ENCODE results near the gene ITPR2.

ITPR2 gene

DNA sequence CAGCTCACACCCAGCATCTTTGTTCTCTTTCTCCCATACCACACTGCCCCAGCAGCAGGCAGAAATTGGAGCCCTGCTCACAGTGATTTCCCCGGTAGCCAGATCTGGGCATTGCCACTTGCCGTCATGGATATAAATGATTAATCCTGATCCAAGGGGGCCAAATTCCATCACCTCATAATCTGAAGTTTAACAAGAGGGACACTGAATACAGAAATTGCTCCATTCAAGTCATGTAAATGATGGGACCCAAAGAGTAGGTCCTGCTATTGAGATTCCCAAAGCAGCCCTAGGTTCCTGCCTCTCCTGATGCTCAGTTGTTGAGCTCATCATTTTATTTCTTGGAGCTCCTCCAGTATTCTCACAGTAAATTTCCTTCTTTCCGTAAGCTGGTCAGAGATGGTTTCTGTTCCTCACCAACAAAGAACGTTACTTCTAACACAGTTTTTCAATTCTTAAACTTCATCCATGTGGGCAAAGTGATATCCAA lies 11.7 kb downstream of the ITPR2 start:
- DNase-seq, result no peak

DNA sequence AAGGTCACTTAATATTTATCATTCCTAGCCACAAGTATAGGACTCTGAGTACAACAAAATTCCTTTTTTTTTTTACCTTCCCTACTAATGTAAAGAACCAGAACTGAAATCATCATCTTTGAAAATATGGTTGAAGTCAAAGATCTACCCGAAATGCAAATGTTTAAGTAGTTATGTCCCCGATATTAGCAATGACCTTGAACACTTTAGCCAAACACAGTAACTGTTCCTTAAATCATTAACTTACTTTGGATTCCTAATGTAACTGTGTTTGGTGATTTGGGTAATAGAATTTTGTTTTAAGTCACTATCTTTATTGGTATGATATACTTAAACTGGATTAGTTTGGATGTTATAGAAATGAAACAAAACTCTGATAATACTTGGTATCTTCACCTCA lies 14.4 kb downstream of the ITPR2 start:
- no peak for DNase-seq

DNA sequence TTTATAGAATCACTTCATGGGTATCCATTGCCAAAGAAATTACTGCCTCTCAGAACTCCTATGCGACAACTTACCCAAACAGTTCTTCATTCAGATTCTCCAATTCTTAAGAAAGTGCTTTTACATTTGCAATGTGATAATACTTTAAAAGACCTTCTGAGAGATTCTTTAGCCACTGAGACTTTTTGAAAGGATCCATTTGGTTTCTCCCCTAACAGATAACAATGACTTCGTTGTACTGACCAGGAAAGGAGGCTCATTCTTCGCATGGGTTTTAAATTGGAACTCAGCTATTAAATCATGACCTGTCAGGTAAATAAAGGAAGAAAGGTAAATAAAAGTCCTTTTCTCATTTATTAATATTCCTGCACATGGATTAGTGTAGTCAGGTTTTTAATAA lies 14.8 kb downstream of the ITPR2 start:
- no peak for DNase-seq

DNA sequence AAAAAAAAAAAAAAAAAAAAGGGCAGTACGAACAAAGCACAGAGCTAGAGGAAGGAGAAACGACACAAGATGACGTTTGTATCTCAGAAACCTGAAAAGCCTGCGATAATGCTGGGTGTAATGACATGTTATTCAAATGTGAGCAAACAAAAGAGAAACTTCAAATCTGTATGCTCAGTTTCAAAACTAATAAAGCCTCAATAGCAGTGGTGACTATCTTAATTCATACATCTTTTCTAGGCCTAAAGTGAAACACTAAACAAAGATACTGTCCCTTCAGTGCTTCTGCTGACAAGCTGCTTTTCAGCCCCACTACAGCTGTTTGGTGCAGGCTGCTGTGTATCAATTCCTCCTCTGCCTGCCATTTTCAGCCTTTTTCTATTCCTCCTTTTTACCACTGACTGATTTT lies 15.8 kb downstream of the ITPR2 start:
- no peak for DNase-seq

DNA sequence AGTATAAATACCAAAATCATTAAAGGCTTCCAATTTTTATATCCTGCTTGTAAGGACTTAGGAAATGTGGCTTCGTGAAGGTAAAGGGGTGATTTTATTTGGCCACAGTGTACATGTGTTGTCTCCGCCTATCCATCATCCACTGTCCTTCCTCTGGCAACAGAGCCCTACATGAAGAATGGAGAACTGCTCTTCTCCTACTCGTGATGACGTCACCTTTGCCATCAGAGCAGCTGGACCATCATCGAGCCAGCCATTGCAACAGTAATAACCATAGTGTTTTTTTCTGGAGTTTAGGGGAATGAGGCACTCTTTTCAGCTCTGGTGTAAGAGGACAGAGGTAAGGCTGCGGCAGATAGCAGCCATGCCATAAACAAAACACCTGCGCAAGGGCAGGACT lies 19.2 kb downstream of the ITPR2 start:
- DNase-seq, result no peak

DNA sequence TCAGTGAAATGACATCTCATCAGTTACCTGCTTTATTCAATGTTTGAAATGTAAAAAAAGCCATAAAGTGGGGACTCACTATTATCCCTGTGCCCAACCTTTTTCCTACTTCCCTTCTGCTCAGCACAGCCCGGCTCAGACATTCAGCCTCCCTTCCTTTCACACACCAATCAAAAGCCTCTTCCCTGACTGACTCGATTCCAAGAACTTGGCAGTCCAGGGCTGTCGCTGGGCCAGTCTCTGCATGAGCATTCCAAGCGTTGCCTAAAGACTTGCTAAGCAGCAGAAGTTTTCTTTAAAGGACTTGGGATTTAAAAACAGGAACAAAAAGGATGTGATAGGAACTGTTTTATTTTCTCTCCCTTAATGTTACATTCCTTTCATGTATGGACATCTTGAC lies 22.7 kb downstream of the ITPR2 start:
- no peak for DNase-seq

DNA sequence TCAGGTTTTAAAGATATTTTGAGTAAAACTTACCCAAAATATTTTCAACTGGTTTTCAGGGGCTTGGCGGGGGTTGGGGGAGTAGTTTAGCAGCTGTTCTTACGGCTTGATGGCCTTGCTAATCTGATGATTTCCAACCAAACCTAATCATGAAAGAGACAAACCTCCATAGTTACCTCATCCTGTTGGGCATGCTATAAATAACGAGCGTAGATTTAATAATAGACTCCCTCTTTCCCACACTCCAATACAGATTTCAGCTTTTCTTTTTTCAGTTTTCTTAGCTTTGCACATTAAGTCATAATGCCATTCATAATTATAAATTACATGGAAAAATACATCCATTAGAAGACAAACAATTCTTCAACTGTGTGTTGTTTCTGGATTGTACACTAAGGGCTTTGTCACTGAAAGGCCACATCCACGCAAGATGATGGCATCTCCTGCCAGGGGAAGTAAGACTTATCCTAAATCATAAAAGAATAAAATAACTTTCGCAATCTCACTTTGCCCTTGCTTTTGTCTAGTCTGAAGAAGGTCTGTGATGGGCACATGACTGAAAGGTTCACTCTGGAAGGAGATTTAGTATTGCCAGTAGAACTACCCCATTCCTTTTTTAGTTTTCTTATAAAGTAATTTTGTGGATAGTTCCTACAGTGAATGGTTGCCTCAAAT lies 23.2 kb downstream of the ITPR2 start:
- no peak for DNase-seq

DNA sequence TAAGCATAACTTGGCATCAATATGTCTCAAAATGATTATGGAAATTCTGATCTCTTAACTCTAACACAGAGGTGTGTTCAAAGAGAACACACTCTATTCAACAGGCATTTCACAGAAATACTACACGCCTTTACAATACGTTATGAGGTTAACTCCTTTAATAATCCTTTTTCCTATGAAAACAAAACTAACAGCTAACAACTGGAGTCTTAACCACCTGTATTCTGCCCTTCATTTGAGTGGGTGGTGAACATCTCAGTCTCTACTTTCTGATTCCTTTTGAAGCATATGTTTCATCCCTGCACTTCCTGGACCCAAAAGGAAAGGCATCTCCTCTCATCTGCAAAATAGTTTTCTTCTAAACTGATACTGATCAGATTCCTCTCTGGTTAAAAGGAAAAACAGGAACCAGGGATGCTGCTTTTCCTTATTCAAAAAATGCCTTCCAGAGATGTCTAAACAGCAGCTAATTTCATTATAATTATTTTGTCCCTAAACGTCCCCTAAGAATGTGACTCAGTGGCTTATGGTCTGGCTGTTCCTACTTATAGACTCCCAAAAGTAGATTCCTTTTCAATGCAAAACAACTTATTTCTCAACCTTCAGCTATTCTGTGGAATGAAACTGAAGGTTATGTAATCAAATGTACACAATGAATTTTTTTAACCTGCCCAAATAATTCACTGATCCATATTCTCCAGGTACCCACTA lies 24.1 kb downstream of the ITPR2 start:
- no peak for DNase-seq

DNA sequence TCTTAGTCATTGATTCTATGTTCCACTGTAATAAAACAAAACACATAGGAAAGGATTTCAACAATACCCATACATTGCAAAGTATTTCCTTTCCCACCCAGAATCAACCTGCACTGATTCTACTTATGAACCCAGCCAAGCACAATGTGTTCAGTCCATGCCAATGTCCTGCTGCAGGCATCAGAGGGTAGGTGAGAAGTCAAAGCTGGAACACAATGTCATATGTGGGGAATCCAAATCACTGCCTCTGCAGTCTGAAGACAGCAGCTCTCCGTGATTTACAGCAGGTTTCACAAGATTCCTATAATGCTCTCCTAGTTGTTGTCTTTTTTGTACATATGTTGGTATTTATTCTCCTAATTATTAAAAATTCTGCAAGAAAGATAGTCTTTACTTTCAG lies 25.7 kb downstream of the ITPR2 start:
- no peak for DNase-seq

DNA sequence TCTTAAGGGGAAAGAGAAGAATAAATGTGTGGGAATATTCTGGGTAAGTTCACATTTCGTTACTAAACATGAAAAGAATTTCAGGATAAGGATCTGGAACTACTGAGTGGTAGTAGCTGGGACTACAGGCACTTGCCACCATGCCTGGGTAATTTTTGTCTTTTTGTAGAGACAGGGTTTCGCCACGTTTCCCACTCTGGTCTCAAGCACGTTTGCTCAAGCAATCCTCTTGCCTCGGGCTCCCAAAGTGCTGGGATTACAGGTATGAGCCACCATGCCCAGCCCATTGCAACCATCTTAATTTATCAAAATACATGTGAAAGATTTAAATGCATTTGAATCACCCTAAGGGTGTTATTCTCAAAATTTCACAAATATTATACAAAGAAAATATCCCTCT lies 26.4 kb downstream of the ITPR2 start:
- no peak for DNase-seq

DNA sequence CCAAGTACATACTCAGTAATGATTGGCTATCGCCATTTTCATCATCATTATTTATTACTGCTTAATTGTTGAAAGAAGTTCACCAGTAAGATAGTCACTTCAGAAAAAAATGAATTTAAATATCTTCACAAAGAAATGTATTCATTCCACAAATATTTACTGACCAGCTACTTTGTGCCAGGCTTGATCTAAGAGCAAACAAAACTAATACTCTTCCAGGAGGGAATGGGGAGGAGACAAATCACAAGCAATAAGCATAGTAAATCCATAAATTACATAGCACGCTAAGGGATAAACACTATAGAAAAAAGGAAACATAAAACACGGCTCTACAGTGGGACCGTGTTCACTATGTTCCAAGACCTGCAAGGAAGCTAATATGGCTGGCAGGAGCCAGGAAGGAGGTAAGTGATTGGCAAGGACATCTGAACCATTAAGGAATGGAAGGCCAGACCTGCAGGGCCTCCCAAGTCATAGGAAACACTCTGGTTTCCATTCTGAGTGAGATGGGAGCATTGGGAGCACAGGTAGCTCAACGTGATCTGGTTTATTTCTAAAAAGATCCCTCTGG lies 27.5 kb downstream of the ITPR2 start:
- no peak for DNase-seq

DNA sequence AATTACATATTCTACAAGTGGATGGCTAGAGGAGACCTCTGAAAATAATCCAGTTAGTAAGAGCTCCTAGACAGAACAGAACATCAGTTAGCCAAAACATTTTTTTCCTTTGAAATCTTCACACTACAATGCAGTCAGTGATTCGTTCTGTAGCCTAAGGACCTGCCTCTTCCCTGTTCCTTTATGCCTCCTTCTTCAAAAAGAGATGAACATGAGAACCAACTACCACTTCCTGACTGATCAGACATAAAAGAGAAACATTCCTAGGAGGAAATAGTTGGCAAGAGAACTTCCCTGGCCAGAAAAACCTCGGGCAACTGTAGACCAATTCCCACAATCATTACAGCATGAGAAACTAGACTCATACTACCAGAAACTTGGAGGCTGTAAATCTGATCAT lies 29.4 kb downstream of the ITPR2 start:
- no peak for DNase-seq

DNA sequence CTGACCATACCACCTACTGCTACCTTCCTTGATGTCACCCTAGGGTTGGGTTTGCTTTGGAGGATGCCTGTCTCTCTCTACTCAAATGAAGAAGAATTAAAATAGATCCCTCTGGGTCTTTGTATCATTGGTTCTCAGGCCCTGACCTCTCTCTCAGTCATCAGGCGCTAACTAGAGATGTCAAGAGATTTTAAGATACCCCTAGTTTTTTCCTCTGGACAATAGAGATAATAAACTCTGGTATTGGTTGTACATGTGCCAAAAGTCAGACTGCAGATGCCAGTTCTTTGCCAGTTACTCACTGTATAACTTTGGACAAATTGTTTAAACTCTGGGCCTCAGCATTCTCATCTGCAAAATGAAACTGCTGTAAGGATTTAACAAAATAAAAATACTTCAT lies 31.5 kb downstream of the ITPR2 start:
- DNase-seq, result no peak

DNA sequence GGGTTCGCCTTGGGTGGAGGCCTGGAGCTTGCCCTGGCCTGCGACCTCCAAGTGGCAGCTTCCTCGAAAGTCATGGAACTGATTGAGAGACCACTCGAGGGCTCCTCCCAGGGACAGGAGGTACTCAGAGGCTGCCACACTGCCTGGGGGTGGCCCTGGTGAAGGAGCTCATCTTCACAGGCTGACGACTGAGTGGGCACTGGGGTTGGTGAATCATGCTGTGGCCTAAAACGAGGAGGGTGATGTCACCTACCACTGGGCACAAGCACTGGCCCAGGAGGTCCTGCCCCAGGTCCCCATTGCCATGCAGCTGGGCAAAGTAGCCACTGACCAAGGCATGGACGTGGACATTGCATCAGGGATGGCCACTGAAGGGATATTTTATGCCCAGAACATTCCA lies 32.1 kb downstream of the ITPR2 start:
- no peak for DNase-seq

DNA sequence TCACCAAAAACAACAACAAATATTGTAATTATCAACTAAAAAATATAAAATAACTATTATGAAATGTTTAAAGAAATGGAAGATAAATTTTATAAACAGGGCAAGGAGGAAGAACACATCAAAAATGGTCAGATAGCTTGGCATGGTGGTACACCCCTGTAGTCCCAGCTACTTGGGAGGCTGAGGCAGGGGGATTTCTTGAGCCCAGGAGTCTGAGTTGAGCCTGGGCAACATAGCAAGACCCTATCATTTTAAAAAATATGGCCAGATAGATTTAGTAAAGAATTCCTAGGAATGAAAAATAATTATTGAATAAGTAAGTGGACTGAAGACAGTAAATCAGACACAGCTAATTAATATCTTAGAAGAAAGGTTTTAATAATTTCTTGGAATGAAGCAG lies 32.6 kb downstream of the ITPR2 start:
- DNase-seq, result no peak

DNA sequence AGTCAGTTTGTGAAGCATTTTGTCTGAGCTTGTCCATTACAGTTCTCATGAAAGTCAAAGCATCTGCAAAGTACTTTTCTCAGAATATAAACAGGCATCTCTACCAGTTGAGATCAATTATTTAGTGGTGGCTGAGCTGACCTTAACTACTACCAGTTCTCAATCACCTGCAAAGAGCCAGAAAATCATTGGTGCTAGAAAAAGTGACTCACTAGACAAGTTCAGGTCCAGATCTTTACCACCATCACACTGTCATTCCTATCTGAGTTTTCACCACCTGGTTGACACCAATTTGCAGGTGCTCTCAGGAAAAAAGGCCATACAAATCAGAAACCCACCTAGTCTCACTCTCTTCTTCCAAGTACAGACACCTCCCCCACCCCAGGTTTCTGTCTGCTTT lies 33.3 kb downstream of the ITPR2 start:
- DNase-seq, result no peak

DNA sequence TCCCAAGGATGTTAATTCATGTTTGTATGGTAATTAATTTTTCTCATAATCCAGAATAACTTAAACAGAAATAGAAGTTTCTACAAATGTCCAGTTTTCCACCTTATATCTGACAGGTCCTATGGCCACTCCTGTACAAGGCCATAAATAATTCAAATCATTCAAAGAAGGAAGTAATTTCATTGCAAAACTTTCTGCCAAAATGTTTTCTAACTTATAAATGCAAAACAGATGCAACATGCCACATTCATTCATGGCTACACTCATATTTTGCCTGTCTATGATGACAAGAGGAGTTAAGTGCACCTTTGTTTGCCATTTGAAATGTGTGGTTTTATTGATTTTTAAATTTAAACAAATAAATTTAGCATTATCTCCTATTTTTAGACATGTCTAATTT lies 34.4 kb downstream of the ITPR2 start:
- DNase-seq, result no peak

DNA sequence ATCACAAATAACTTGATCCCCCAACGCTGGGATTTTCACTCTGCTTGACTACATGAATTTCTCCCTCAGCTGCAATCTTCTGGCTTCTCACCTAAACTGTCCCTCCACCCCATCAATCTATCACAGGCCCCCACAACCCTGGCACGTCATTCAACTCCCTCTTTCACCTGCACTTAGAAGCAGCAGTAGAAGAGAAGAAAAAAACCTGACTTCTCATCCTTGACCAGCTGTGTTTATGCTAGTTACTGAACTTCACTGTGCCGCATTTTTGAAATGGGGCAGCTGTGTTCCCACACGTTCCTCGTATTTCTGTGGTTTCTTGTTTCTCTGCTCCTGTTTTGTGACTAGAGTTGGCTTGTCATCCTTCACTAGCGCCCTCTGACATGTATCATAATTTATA lies 35.0 kb downstream of the ITPR2 start:
- DNase-seq, result no peak

DNA sequence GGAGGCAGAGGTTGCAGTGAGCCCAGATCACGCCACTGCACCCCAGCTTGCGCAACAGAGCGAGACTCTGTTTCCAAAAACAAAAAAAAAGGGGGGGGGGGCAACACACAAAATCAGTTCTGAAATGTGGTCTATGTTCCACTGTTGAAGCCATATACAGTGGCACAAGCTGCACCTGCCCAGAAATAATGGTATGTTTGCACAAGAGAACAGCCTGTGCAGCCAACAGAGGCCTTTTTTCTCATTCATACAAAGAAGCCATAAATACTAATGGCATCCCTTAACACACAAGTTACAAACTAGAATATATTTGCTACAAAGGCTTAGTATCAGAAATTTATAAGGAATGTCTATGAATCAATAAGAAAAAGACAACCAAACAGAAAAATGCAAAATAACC lies 37.1 kb downstream of the ITPR2 start:
- DNase-seq, result no peak

DNA sequence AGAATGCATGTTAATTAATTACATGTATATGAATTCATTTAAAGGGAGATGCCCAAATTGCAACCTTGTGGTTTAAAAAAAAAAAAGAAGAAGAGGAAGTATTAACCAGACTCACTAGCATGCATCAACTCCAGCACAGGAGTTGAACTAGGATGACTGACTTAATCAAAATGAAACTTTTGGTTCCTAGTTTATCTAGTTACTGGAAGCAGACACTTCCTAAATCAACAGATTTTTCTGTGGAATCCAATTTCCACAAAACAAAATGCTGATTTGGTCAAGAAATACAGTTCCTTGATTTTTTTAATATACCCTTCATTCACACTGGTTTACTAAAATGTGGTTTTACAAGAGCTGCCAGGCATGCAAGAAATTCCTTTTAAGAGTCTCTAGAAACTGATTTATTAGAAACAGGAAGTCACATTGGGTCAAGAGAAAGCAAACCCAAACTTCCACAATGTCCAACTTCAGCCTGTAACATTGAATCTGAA lies 41.6 kb downstream of the ITPR2 start:
- no peak for DNase-seq

DNA sequence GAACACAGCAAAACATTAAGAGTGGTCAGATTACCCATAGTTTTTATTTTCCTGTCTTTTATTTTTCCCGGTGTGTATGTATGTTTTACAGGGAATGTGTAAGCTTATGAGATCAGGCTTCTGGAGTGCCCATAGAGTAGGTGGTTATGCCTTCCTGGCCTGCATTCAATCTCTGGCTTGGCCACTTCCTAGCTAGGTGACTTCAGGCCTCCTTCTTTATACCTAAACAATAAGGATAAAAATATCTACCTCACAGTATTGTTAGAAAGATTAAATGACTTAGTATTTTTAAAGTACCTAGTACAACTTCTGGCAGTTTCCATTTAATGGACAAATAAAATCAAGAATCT lies 42.4 kb downstream of the ITPR2 start:
- no peak for DNase-seq

DNA sequence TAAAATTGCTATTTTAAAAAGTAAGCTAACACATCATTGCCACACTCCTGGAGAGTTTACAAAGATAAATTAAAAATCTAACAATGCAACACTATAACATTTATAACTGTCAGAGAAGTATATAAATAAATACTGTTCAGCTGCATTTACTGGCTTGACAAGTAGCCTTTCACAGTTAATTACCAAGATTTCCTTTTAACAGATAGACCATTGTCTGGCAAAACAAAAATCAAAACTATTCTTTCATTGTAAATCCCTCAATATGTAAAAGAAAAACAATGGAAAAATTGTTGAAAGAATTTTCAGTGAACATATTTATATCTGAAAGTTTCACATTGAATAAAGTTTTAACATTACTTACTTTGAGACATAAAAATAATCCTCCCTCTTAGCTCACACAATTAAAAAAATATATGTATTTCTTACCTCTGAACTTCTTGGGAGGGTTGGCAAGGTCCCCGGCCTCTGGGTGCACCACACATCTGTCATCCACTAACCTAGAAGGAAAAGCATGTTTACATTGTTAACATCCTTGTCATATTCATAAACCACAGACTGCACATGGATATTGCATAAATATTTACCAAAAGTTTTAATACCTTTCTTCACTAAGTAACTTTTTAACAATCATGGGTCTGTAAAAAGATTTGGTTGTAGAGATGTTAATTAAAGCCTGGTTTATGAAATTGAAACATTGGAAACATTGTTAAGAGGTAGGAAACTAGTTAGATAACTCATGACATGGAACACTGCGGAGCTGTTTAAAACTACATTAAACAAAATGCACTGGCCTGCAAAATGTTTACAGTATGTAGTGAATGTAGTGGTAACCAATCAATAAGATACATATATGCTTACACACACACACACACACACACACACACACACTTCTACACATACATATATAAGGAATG lies 43.0 kb downstream of the ITPR2 start:
- DNase-seq, result no peak

DNA sequence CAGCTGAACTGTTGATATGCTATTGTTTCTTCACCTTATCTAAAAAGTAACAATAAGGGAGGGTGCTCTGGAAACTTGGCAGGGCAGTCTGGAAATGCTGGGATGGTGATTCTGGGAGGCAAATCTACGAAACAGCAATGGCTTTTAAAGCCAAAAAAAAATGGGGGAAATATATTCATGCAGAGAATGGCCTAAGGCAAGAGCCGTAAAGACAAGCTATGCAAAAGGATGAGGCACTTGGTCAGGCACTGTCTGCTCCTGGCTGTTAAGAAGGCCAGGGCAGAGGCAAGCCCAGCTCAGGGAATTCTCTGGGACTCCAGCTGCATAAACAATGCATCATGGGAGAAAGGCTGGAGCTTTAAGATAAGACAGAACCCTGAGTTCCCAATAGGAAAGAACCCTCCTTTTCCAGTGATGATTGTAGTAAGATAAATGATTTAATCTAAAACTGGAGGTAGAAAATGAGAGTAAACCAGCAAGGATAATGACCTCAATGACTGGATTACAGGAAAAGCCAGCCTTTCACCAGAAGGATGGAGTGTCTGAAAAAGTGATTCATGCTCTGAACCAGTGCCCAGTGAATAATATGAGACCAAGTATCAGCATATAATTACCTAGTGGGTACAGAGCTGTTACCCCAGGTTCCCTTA lies 46.0 kb downstream of the ITPR2 start:
- DNase-seq, result no peak
